DND-41 (cell line): Measurements from ENCODE around the gene WDR43.

Experiments used
- ATAC-seq: fragments of 200-7000 bp; cut with Tn5 transposase; 3 replicates; pipeline ENCODE4 v1.9.1; 2021; ENCODE audit warnings: low read depth; ENCODE audit not compliant: insufficient read depth
- DNase-seq: peaks from one replicate; pipeline ENCODE4 v3.0.0-alpha.2; 2020
- H2AFZ ChIP-seq: 2 replicates; pipeline ENCODE4 v1.6.0; 2012; ENCODE audit warnings: low read depth, low read length
- H3K27ac ChIP-seq: 2 replicates; pipeline ENCODE4 v1.5.1; 2012; ENCODE audit warnings: low read length, inconsistent platforms
- H3K27me3 ChIP-seq: fragments of 200-600 bp; sonication (generic); 2 replicates; pipeline ENCODE4 v1.6.0; 2012; ENCODE audit warnings: low read length, mild to moderate bottlenecking, inconsistent platforms; ENCODE audit not compliant: insufficient read depth, poor library complexity
- H3K36me3 ChIP-seq: 2 replicates; pipeline ENCODE4 v1.5.1; 2012; ENCODE audit warnings: low read length, inconsistent platforms; ENCODE audit not compliant: insufficient read depth
- H3K4me1 ChIP-seq: 2 replicates; pipeline ENCODE4 v1.5.1; 2012; ENCODE audit warnings: mild to moderate bottlenecking, low read length; ENCODE audit not compliant: insufficient read depth
- H3K4me2 ChIP-seq: 2 replicates; pipeline ENCODE4 v1.6.0; 2012; ENCODE audit warnings: mild to moderate bottlenecking, moderate library complexity, low read length, inconsistent platforms; ENCODE audit not compliant: insufficient read depth
- H3K4me3 ChIP-seq, 2 experiments: fragments of 200-600 bp in 1 of 2; shearing (Covaris generic) in 1 of 2; 2 replicates each; pipeline ENCODE4 v1.5.1; 2012 to 2016; ENCODE audit warnings: inconsistent platforms in 2 of 2, low read length in 2 of 2, mild to moderate bottlenecking in 2 of 2, low read depth in 1 of 2, moderate library complexity in 1 of 2
- H3K79me2 ChIP-seq: 2 replicates; pipeline ENCODE4 v1.6.0; 2012; ENCODE audit warnings: low read length, inconsistent platforms; ENCODE audit not compliant: insufficient read depth
- H3K9ac ChIP-seq: 2 replicates; pipeline ENCODE4 v1.6.0; 2012; ENCODE audit warnings: low read depth, mild to moderate bottlenecking, inconsistent platforms, low read length, moderate library complexity
- H3K9me3 ChIP-seq: 2 replicates; pipeline ENCODE4 v1.5.1; 2012; ENCODE audit warnings: low read length, moderate library complexity, mild to moderate bottlenecking, inconsistent platforms; ENCODE audit not compliant: insufficient read depth, severe bottlenecking
- H4K20me1 ChIP-seq: 2 replicates; pipeline ENCODE4 v1.6.0; 2012; ENCODE audit warnings: low read length; ENCODE audit not compliant: insufficient read depth
- CTCF ChIP-seq: IDR thresholded peaks from 2 replicates; pipeline ENCODE4 v1.5.1; 2012; ENCODE audit warnings: borderline replicate concordance, low read length, moderate library complexity, mild to moderate bottlenecking; ENCODE audit not compliant: poor library complexity, severe bottlenecking; ENCODE audit errors: extremely low read depth
- EZH2 ChIP-seq: IDR thresholded peaks from 3 replicates; pipeline ENCODE4 v1.6.1; 2012; ENCODE audit warnings: borderline replicate concordance, low read depth, mild to moderate bottlenecking, moderate library complexity, low read length, inconsistent platforms; ENCODE audit not compliant: severe bottlenecking

The WDR43 gene

GRCh38 chr2:28955467-28955866 lies 61.0 kb downstream of the WDR43 start:
- Histone ChIP-seq H3K79me2 (no peaks in the 10 kb centered on the region), H4K20me1 (peaks cover 5% of the 10 kb centered on the region; the same call in 1 of the 2 replicates), H3K36me3 (no peaks in the 10 kb centered on the region), H3K27ac (no peak overlapping the region), H3K4me1 (no peaks in the 10 kb centered on the region), H2AFZ (no peak overlapping the region), H3K4me2 (no peak overlapping the region), H3K27me3 (no peaks in the 10 kb centered on the region), H3K9me3 (no peaks in the 10 kb centered on the region), H3K4me3 (no peak overlapping the region), H3K9ac (no peak overlapping the region)
- DNase-seq (no peak), ATAC-seq (no peak)
- TF ChIP-seq EZH2 (no peak), CTCF (no peak)

- no peaks in the 10 kb centered on the region for H3K4me1 ChIP-seq
- no peaks in the 10 kb centered on the region for H3K9me3 ChIP-seq
- no peak overlapping the region for H3K27ac ChIP-seq
- no peak for TF ChIP-seq EZH2
- TF ChIP-seq CTCF, result no peak
- no peak overlapping the region for H3K4me2 ChIP-seq
- 0 out of 3 replicates have a peak, but pooled peaks have one; percentile 21 for ATAC-seq
- no peak overlapping the region for H3K4me3 ChIP-seq
- H3K79me2 ChIP-seq, result no peaks in the 10 kb centered on the region
- DNase-seq, result no peak
- peaks cover 5% of the 10 kb centered on the region; the same call in 1 of the 2 replicates for H4K20me1 ChIP-seq
- no peak overlapping the region for H2AFZ ChIP-seq
- H3K27me3 ChIP-seq, result no peaks in the 10 kb centered on the region
- no peak overlapping the region for H3K9ac ChIP-seq
- H3K36me3 ChIP-seq, result no peaks in the 10 kb centered on the region
Observed at GRCh38 chr2:28956415-28956826, 62.0 kb downstream of the WDR43 start.

- Histone ChIP-seq H3K27me3 (peaks cover 2% of the 10 kb centered on the region), H3K9ac (no peak overlapping the region), H3K4me2 (no peak overlapping the region), H2AFZ (no peak overlapping the region), H3K9me3 (no peaks in the 10 kb centered on the region), H3K79me2 (no peaks in the 10 kb centered on the region), H4K20me1 (peaks cover 3% of the 10 kb centered on the region; the same call in 1 of the 2 replicates), H3K27ac (no peak overlapping the region), H3K36me3 (no peaks in the 10 kb centered on the region), H3K4me1 (no peaks in the 10 kb centered on the region), H3K4me3 (no peak overlapping the region)
- no peak for ATAC-seq
- no peak for DNase-seq
- no peak for TF ChIP-seq EZH2
- TF ChIP-seq CTCF, result peak; percentile 27
Observed at GRCh38 chr2:28956890-28957289, 62.4 kb downstream of the WDR43 start.

- Histone ChIP-seq H3K4me1 (no peaks in the 10 kb centered on the region), H3K27me3 (peaks cover 2% of the 10 kb centered on the region), H3K9ac (no peak overlapping the region), H4K20me1 (no peaks in the 10 kb centered on the region), H3K4me2 (no peak overlapping the region), H3K4me3 (no peak overlapping the region), H3K27ac (no peak overlapping the region), H3K9me3 (no peaks in the 10 kb centered on the region), H2AFZ (no peak overlapping the region), H3K79me2 (no peaks in the 10 kb centered on the region), H3K36me3 (no peaks in the 10 kb centered on the region)
- TF ChIP-seq CTCF, result peak; percentile 68
- no peak for TF ChIP-seq EZH2
- ATAC-seq, result peak; percentile 88
- peak; percentile 34 for DNase-seq
Observed at GRCh38 chr2:28958689-28959088, 64.2 kb downstream of the WDR43 start.
